Loucy (cell line): ENCODE results near the gene ATP5MG.

Source experiments
- H2AFZ ChIP-seq: fragments of 200-600 bp; sonication (generic); 2 replicates; pipeline ENCODE4 v1.6.0; 2016; ENCODE audit warnings: antibody characterized with exemption, mild to moderate bottlenecking, low read length, moderate library complexity
- H3F3A ChIP-seq: fragments of 200-600 bp; 2 replicates; pipeline ENCODE4 v1.6.0; 2016; ENCODE audit warnings: antibody characterized with exemption, low read depth, mild to moderate bottlenecking
- H3K27me3 ChIP-seq: fragments of 200-600 bp; sonication (generic); 2 replicates; pipeline ENCODE4 v1.6.1; 2014; ENCODE audit warnings: low read length, mild to moderate bottlenecking; ENCODE audit not compliant: insufficient read depth, poor library complexity, severe bottlenecking
- H3K36me3 ChIP-seq: fragments of 200-600 bp; sonication (generic); 2 replicates; pipeline ENCODE4 v1.6.1; 2016; ENCODE audit warnings: low read length; ENCODE audit not compliant: insufficient read depth
- H3K4me1 ChIP-seq: fragments of 200-600 bp; sonication (generic); 2 replicates; pipeline ENCODE4 v1.5.1; 2014; ENCODE audit warnings: low read length, mild to moderate bottlenecking; ENCODE audit not compliant: insufficient read depth, poor library complexity, severe bottlenecking
- H3K4me2 ChIP-seq: fragments of 200-600 bp; sonication (generic); 2 replicates; pipeline ENCODE4 v1.6.0; 2014; ENCODE audit warnings: antibody characterized with exemption, low read length, low read depth, mild to moderate bottlenecking; ENCODE audit not compliant: poor library complexity, severe bottlenecking
- H3K4me3 ChIP-seq: fragments of 200-600 bp; sonication (generic); 2 replicates; pipeline ENCODE4 v1.5.1; 2014; ENCODE audit warnings: low read length, mild to moderate bottlenecking, mixed read lengths; ENCODE audit not compliant: poor library complexity, severe bottlenecking
- H3K79me2 ChIP-seq: fragments of 200-600 bp; sonication (generic); 2 replicates; pipeline ENCODE4 v1.6.1; 2014; ENCODE audit warnings: low read length; ENCODE audit not compliant: insufficient read depth
- H3K9ac ChIP-seq: fragments of 200-600 bp; sonication (generic); 2 replicates; pipeline ENCODE4 v1.6.0; 2014; ENCODE audit warnings: mild to moderate bottlenecking, low read depth, low read length, moderate library complexity; ENCODE audit not compliant: poor library complexity, severe bottlenecking
- H3K9me2 ChIP-seq: fragments of 200-600 bp; sonication (generic); replicated peaks from 2 replicates; pipeline ENCODE4 v1.6.1; 2016; ENCODE audit warnings: low read depth, low read length, mixed read lengths
- H3K9me3 ChIP-seq: fragments of 200-600 bp; sonication (generic); 2 replicates; pipeline ENCODE4 v1.6.1; 2014; ENCODE audit warnings: mild to moderate bottlenecking, antibody characterized with exemption, low read length, low read depth; ENCODE audit not compliant: insufficient read depth
- H4K20me1 ChIP-seq: fragments of 200-600 bp; sonication (generic); 2 replicates; pipeline ENCODE4 v1.6.0; 2014; ENCODE audit warnings: antibody characterized with exemption, low read length, mild to moderate bottlenecking; ENCODE audit not compliant: insufficient read depth, poor library complexity, severe bottlenecking
- CTCF ChIP-seq: fragments of 200-600 bp; sonication (generic); conservative IDR thresholded peaks from 2 replicates; pipeline ENCODE4 v1.5.1; 2014; ENCODE audit warnings: mild to moderate bottlenecking, antibody characterized with exemption, low read length
- EZH2phosphoT487 ChIP-seq: fragments of 200-600 bp; IDR thresholded peaks from 2 replicates; pipeline ENCODE4 v1.6.1; 2018; ENCODE audit warnings: antibody characterized with exemption, mild to moderate bottlenecking, moderate library complexity, borderline replicate concordance

The ATP5MG gene

GRCh38 chr11:118442301-118442700 is 40.9 kb downstream of the ATP5MG start:
- Histone ChIP-seq H3K9ac (peak overlapping the region; percentile 95), H3K4me2 (peak overlapping the region; percentile 99)

DNA sequence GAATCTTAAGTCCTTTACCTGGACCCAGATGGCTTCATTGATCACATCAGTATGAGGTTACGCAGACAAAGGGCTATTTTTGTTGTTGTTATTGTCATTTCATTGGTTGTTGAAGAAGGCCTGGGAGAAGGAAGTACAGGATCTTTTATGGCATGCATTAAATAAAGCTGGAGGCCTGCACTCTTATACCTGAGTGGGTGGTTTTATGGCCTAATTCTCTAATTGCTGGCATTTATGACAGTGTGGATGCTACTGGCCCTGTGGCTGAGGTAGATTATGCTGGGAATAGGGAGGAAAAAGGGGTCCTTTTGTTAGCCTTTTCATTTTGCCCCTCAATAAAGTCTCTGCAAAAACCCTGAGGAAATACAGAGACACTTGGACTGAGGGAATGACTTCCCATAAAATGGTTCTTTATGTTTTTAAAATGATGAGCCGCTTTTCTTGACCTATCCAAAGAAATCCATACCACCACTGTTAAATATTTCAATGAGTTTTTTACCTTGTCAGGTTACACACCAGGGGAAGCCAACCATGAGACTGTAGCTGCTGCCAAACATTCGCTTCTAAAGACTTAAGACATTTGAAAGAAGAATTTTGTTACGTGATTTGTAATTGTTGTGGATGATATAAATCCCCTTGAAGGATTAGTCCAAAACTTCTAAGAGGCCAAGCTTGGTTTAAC is 41.6 kb downstream of the ATP5MG start:
- Histone ChIP-seq H2AFZ (no peak overlapping the region), H3K9me2 (no peaks in the 10 kb centered on the region), H3K9me3 (no peaks in the 10 kb centered on the region), H3F3A (peaks cover 5% of the 10 kb centered on the region; the same call in 1 of the 2 replicates), H3K4me1 (peaks cover 76% of the 10 kb centered on the region), H3K4me3 (peak overlapping the region; percentile 92), H3K79me2 (peaks cover 100% of the 10 kb centered on the region), H3K27me3 (no peaks in the 10 kb centered on the region), H3K9ac (peak overlapping the region; percentile 95), H3K4me2 (peak overlapping the region; percentile 99), H3K36me3 (peaks cover 14% of the 10 kb centered on the region; the same call in 1 of the 2 replicates), H4K20me1 (peaks cover 96% of the 10 kb centered on the region)
- TF ChIP-seq CTCF (no peak), EZH2phosphoT487 (no peak)

More at GRCh38 chr11:118442301-118442700, 40.9 kb downstream of the ATP5MG start:
- no peak for TF ChIP-seq EZH2phosphoT487
- no peak for TF ChIP-seq CTCF
- peaks cover 71% of the 10 kb centered on the region for H3K4me1 ChIP-seq
- no peaks in the 10 kb centered on the region for H3K9me3 ChIP-seq
- H3K79me2 ChIP-seq, result peaks cover 100% of the 10 kb centered on the region
- H4K20me1 ChIP-seq, result peaks cover 96% of the 10 kb centered on the region
- no peaks in the 10 kb centered on the region for H3K9me2 ChIP-seq
- peaks cover 7% of the 10 kb centered on the region; the same call in 1 of the 2 replicates for H3K36me3 ChIP-seq
- peak overlapping the region; percentile 92 for H3K4me3 ChIP-seq
- H3F3A ChIP-seq, result peaks cover 7% of the 10 kb centered on the region; the same call in 1 of the 2 replicates
- H3K27me3 ChIP-seq, result no peaks in the 10 kb centered on the region
- H2AFZ ChIP-seq, result no peak overlapping the region

DNA sequence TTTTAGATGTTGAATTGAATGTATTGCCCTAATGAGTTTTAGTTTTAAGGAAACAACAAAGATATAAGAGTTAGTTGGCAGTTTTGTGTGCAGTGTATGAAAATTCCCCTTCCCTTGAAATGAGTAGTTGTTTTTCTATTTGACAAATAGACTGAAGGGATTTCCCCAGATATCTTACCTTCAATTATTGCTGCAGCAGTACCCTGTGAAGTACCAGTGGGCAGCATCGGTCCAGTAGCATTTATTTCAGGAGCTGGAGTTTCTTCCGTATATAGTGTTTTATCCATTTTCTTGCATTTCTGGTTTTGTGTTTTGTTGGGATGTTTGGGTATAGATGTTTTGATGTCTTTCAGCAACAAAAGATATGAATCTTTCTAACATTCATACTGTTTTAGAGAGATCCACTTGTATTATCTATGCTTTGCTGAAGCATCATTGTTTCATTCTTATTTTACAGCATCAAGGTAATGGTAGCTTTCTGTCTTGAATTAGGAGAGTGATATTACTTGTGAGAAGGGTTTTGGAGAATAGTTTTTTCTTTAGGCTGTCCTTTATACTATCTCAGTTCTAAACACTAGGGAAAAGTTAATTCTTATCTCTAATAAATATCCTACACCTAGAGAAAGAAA is 42.3 kb downstream of the ATP5MG start:
- Histone ChIP-seq H3K9me2 (no peaks in the 10 kb centered on the region), H3K9me3 (no peaks in the 10 kb centered on the region), H4K20me1 (peaks cover 100% of the 10 kb centered on the region), H3K36me3 (peaks cover 20% of the 10 kb centered on the region), H3K27me3 (no peaks in the 10 kb centered on the region), H2AFZ (no peak overlapping the region), H3K9ac (peak overlapping the region; percentile 95), H3K79me2 (peaks cover 100% of the 10 kb centered on the region), H3K4me1 (peaks cover 82% of the 10 kb centered on the region), H3F3A (0 out of 2 replicates have a peak, but pooled peaks cover 3% of the 10 kb centered on the region), H3K4me3 (peak overlapping the region; percentile 92), H3K4me2 (peak overlapping the region; percentile 99)
- TF ChIP-seq CTCF (no peak), EZH2phosphoT487 (no peak)
